ENCODE results near the gene TTC7B.

GRCh38 chr14:90851327-90852036 lies 35.3 kb upstream of the TTC7B start:
- TF ChIP-seq CTCF (IDR thresholded peaks at IDR 0.05) (no peak), POLR2A (IDR thresholded peaks at IDR 0.05) (no peak)

Measured in Peyer's patch (tissue), 4 donors.